SK-N-MC (cell line): Measurements from ENCODE around the gene CIB2.

Source experiments
- EZH2 ChIP-seq: fragments of 200-600 bp; sonication (generic); IDR thresholded peaks from one replicate; pipeline ENCODE4 v1.6.1; 2017; ENCODE audit warnings: antibody characterized with exemption
- FOXP2 ChIP-seq: optimal IDR thresholded peaks from 2 replicates; pipeline ENCODE3; 2011; ENCODE audit warnings: mild to moderate bottlenecking, moderate library complexity; ENCODE audit not compliant: insufficient read depth; ENCODE audit errors: extremely low read length, control extremely low read depth

- TF ChIP-seq EZH2: no peak
- TF ChIP-seq FOXP2: no peak
These were observed 68.0 kb downstream of the CIB2 start for GRCh38 chr15:78063217-78063616.
